Fibroblast of skin of right quadriceps (primary cell): ENCODE results near the gene OR4K17.
"Not testable (repeated sequence)": the region's sequence is repeated elsewhere in the genome, so short reads cannot be mapped to it uniquely, and the experiment has no call there.

Source experiments
- DNase-seq: peaks from one replicate; pipeline ENCODE4 v3.0.0-alpha.2; 2013

The OR4K17 gene

GRCh38 chr14:20110438-20110837, at the start of gene OR4K17:
Gene OR4K17 (plus strand): TSS chr14:20110739. CDS start chr14:20117500, 6,761 bp downstream.
- DNase-seq, result no peak

- no peak for DNase-seq
Measured at GRCh38 chr14:20092050-20092449, 18.5 kb upstream of the OR4K17 start.

- DNase-seq, result no peak
Measured at GRCh38 chr14:20093442-20093841, 17.1 kb upstream of the OR4K17 start.

GRCh38 chr14:20098926-20099770, 11.4 kb upstream of the OR4K17 start:
- not testable (repeated sequence) for DNase-seq

GRCh38 chr14:20112321-20112720, 1.8 kb downstream of the OR4K17 start:
- no peak for DNase-seq

GRCh38 chr14:20116748-20117147, 6.2 kb downstream of the OR4K17 start:
- no peak for DNase-seq

GRCh38 chr14:20118795-20119194, 8.3 kb downstream of the OR4K17 start:
- no peak for DNase-seq

- no peak for DNase-seq
Measured at GRCh38 chr14:20138520-20138919, 28.0 kb downstream of the OR4K17 start, which contains the start of gene OR4N5. Gene OR4N5 (plus strand): TSS chr14:20138820. CDS start chr14:20143736, 4,916 bp downstream.

- no peak for DNase-seq
Measured at GRCh38 chr14:20143911-20144310, 33.4 kb downstream of the OR4K17 start.

GRCh38 chr14:20144820-20145219, 34.3 kb downstream of the OR4K17 start:
- no peak for DNase-seq

GRCh38 chr14:20164462-20164861, 53.9 kb downstream of the OR4K17 start:
- DNase-seq, result no peak

- no peak for DNase-seq
Measured at GRCh38 chr14:20167091-20167490, 56.6 kb downstream of the OR4K17 start.

- not testable (repeated sequence) for DNase-seq
Measured at GRCh38 chr14:20169852-20170251, 59.3 kb downstream of the OR4K17 start.
